ENCODE results near the gene SLC24A3.

Gene SLC24A3

DNA sequence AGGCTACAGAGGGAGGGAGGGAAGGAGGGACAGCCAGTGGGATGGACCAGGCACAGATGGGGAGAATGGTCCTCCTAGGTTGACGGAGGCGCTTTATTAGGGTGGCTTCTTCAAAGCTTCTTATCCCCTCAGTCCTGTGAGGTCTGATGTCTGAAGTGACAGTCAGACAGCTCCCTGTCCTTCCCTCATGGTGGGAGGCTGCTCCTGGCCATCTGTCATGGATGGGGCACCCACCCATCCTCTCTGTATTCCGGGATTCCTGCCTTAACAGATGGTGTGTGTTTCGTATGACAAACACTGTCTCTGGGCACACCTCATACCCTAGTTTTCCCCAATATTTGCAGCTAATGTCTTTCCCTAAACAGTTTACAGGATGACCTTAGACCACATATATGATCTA lies 553.5 kb downstream of the SLC24A3 start:
- TF ChIP-seq POLR2A (IDR thresholded peaks at IDR 0.05; ENCODE audit: low read depth, low read length) = no peak
- no peak for DNase-seq (ENCODE audit: insufficient read length, low spot score)
- FAIRE-seq = no peak

- FAIRE-seq (no peak), DNase-seq (ENCODE audit: insufficient read length, low spot score) (no peak)
- no peak for TF ChIP-seq POLR2A (IDR thresholded peaks at IDR 0.05; ENCODE audit: low read depth, low read length)
These were observed 554.6 kb downstream of the SLC24A3 start for GRCh38 chr20:19767070-19767469.

- TF ChIP-seq POLR2A (IDR thresholded peaks at IDR 0.05; ENCODE audit: low read depth, low read length) = no peak
- FAIRE-seq = no peak
- no peak for DNase-seq (ENCODE audit: insufficient read length, low spot score)
These were observed 555.9 kb downstream of the SLC24A3 start for GRCh38 chr20:19768325-19768842.

DNA sequence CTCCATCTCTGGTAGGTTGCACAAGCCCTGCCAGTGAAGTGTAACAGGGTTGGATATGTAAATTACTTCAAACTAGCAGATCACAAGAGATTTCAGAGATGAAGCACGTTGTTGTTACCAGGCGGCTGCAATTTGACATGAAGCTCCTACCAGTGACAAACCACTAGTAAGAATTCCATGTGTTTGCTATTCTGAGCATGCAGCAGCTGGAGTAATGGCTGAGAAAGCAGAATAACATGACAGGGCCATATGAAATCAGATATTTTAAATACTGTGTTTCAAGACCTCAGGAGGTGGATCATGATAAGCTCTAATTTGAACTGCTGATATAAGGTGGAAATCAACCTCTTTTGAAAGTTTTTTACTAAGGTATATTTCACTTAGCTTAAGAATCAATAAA lies 557.1 kb downstream of the SLC24A3 start:
- FAIRE-seq (no peak), DNase-seq (ENCODE audit: insufficient read length, low spot score) (no peak)
- no peak for TF ChIP-seq POLR2A (IDR thresholded peaks at IDR 0.05; ENCODE audit: low read depth, low read length)

GRCh38 chr20:19770375-19770774 lies 557.9 kb downstream of the SLC24A3 start:
- no peak for FAIRE-seq
- DNase-seq (ENCODE audit: insufficient read length, low spot score) = no peak
- no peak for TF ChIP-seq POLR2A (IDR thresholded peaks at IDR 0.05; ENCODE audit: low read depth, low read length)

GRCh38 chr20:19771031-19771430 lies 558.6 kb downstream of the SLC24A3 start:
- no peak for TF ChIP-seq POLR2A (IDR thresholded peaks at IDR 0.05; ENCODE audit: low read depth, low read length)
- FAIRE-seq (no peak), DNase-seq (ENCODE audit: insufficient read length, low spot score) (no peak)
